Measurements from ENCODE around the gene CD47.

Gene CD47

GRCh38 chr3:108053067-108053466 is 37.8 kb downstream of the CD47 start:
- no peak for DNase-seq (ENCODE audit: low read depth in 3 of 3)

DNA sequence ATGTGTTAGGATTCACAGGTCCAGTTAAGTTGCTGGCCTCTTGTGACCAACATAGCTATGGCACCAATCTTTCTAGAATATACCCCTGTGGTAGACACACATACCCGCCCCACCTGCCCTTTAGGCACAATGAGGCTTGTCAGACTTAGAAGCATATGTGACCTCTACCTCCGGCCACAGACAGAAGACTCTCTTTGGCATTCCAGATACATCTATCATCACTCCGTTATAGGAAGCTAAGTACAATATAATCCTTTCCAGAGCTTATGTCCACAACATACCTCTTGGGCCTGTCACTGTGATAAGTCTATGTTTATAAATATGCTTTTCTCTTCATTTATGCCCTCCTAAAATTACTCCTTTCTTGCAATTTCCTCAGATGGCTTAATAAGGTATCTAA is 39.8 kb downstream of the CD47 start:
- DNase-seq (ENCODE audit: low read depth in 3 of 3): no peak

- no peak for DNase-seq (ENCODE audit: low read depth in 3 of 3)
Observed at GRCh38 chr3:108047987-108048386, 42.8 kb downstream of the CD47 start.

- DNase-seq (ENCODE audit: low read depth in 3 of 3): no peak
Observed at GRCh38 chr3:108046247-108046646, 44.6 kb downstream of the CD47 start.

DNA sequence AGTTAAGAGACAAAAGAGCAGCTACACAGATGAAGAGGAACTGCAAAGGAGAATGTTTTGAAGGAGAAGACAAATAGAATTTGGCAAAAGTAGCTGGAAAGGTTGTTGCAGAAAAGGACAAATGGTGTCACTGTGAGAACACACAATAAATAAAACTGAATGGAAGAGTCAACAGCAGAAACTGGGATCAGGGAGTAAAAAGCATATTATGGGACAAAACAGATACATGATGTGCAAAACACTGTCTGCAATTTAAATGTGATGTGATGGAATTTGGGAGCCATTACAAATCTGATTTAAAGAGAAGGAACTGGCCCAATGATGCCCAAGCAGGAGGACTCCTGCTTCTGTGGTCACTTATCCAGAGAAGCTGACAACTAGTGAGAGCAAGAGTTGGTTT is 46.1 kb downstream of the CD47 start:
- no peak for DNase-seq (ENCODE audit: low read depth in 3 of 3)

DNA sequence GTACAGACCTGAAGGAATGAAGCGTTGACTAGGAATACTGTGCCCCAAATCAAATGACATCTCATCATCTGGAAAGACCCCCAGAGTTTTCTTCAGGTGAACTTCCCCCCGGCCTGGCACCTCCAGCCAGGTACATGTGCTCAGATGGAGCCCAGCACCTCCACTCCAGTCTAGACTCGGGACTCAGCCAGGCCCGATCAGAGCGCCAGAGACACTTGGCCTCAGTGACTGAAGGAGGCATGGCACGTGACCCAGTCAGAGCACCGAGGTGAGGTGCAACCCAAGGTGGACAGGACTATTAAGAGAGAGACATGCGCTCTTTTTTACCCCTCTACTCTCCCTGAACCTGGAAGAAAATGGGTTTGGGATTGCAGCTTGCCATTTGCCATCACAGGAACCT is 48.5 kb downstream of the CD47 start:
- no peak for DNase-seq (ENCODE audit: low read depth in 3 of 3)

DNA sequence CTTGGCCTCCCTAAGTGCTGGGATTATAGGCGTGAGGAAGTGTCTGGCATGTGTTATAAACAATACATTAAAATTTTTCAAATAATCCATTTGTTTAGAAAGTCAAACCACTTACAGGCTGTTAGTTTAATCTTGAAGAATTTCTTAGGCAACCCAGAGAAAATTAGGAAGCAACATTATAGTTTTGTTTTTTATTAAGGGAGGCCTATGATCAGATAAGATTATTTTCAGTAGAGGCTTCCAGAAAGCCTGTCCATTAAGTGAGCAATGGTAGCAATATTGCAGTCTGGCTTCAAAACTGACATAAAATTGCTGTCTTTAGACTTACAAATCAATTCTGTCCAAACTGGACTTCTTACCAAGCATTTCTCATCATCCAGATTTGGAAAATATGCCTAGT is 49.6 kb downstream of the CD47 start:
- DNase-seq (ENCODE audit: low read depth in 3 of 3): no peak

- DNase-seq (ENCODE audit: low read depth in 3 of 3): no peak
Observed at GRCh38 chr3:108037770-108038169, 53.1 kb downstream of the CD47 start.

DNA sequence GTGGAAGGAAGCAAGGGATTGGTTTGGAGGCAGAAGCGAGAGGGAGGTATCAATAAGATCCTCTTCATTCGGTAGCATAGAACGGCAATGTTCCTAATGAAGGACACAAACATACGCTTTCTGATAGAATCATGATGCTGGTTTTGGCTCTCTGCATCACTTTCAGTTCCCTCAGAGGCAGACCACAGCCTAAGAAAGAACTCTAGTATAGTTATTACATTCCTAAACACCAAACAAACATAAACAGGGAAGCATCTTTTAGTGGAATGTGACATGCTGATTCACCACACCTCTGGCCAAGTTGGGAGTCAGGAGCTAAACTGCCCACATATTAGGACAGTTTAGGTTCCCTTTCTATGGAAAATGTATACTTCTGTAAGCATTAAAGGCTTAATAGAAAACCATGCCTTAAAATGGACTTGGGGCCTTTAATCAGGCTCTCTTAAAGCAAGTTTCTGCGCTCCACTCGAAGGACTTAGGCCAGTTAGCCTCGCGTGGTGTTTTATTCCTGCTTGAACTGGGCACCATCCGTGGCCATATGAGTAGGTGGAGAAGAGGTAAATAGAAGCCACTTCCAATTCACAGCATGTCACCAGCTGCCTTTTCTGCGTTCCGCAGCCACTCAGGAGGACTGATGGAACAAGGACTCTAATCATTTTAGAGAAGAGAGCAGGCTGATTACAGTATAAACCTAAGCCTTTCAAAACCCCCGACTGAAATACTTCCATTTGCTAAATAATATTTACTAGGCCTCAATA is 53.7 kb downstream of the CD47 start:
- DNase-seq (ENCODE audit: low read depth in 3 of 3): no peak

DNA sequence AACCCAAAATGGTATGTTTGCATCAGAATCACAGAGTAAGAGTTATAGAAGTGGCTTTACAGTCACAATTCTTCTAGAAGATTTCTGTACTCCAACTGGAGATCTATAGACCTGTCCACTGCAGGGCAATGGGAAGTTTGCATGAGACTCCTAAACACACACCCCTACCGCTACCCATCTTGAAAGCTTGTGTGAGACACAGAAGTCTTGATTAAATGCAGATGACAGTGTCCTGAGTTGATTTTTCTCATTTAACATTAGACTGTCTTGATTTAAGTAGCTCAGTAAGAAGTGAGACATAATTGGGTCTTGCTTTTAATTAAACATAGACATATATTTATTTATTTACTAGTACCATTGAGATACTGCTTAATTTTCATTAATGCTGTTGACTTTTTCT is 54.4 kb downstream of the CD47 start:
- no peak for DNase-seq (ENCODE audit: low read depth in 3 of 3)

- no peak for DNase-seq (ENCODE audit: low read depth in 3 of 3)
Observed at GRCh38 chr3:108035751-108036150, 55.1 kb downstream of the CD47 start.

DNA sequence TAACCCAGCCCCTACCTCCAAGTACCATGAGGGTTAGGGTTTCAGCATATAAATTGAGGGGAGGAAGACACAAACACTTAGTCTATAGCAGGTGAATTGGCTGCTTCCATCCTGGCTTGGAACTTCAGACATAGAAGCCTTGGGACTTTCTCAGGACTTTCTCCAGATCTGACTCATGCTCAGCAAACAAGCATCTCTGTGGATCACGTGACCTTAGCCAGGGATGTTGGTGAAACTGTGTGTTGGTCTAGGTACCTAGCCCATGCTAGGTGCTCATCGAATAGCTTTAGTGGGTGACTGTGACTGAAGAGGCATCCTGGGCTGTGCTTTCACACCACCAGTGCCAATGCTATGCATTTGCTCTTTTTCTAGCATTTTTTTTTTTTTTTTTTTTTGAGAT is 58.9 kb downstream of the CD47 start:
- no peak for DNase-seq (ENCODE audit: low read depth in 3 of 3)

DNA sequence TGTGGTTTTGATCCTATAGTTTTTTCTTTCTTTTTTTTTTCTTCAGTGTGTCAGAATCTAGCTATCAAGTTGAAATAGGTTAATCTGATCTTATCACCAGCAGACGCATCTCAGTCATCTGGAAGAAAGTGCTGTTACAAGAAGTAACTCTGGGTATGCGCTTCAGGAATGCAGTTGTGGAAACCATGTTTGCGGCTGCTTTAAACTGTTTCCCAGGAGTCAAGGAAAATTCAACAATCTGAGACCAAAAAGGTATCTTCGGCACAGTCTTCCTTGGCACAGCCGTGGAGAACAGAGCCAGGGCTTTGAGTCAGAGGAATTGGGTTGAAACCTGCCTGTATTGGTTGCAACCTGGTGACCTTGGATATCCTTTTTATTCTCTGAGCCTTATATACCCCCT is 59.9 kb downstream of the CD47 start:
- DNase-seq (ENCODE audit: low read depth in 3 of 3): no peak

DNA sequence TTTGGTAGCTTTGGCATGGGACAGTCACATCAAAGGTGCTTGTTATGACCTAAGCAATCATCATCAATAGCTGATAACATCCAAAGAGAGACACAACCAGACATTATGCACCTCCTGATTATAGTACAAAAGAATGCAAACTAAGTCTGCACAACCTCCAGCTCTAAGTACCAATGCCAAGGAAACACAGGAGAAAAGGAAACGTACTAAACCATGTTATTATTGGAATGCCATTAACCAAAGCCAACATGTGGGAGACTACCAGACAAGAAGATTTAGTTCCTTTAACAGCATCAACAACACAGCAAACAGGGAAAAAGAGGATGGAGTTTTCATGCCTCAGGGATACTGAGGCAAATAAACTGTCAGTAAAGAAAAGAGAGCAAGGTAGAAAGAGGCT is 61.4 kb downstream of the CD47 start:
- no peak for DNase-seq (ENCODE audit: low read depth in 3 of 3)

DNA sequence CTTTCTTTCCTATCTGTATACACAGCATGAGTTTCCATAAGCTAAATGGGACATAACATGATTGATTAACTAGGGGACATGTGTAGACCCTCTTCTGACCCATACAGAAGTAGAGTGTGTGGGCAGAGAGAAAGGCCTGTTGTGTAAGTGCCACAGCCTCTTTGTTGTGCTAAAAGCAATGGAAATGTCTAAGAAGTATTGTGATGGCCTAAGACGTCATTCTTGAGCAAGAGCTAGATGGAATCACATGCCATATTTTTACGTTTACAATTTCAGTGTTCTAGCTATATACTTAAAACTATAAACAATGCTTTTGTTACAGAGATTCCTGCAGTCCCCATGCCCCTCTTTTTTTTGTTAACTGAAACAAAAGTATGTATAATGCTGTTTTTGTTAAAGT is 61.9 kb downstream of the CD47 start:
- DNase-seq (ENCODE audit: low read depth in 3 of 3): no peak

GRCh38 chr3:108025177-108025576 is 65.7 kb downstream of the CD47 start:
- DNase-seq (ENCODE audit: low read depth in 3 of 3): no peak

DNA sequence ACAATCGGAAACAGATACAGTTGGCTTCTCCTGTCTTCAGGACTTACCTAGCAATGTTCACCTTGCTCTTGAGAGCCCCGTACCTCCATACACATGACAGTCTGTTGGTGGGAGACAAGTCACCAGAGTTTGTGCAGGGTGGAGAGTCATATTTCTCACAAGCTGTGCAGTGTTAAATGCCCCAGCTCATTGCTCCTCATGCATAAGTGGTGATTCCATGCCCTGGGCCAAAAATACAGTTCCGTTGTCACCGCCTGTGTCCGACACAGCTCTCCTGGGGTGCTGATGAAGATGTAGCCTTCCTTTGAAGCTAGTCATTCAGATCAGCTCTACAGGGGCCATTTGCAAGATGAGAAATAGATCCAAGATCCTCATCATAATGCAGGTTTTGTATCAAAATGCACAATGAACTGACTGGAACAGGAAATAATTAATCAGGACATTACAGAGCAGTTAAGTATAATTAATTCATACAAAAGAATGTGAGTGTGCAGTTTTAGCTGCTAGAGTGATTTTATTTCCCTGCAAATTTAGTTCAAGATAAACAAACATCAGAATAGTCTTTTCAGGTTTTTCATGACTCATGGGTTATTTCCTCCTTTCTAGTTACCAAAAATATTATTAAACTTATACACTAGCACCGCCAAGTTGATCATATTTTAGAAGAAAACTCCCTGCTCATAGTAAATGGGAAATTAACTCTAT is 66.5 kb downstream of the CD47 start:
- no peak for DNase-seq (ENCODE audit: low read depth in 3 of 3)

DNA sequence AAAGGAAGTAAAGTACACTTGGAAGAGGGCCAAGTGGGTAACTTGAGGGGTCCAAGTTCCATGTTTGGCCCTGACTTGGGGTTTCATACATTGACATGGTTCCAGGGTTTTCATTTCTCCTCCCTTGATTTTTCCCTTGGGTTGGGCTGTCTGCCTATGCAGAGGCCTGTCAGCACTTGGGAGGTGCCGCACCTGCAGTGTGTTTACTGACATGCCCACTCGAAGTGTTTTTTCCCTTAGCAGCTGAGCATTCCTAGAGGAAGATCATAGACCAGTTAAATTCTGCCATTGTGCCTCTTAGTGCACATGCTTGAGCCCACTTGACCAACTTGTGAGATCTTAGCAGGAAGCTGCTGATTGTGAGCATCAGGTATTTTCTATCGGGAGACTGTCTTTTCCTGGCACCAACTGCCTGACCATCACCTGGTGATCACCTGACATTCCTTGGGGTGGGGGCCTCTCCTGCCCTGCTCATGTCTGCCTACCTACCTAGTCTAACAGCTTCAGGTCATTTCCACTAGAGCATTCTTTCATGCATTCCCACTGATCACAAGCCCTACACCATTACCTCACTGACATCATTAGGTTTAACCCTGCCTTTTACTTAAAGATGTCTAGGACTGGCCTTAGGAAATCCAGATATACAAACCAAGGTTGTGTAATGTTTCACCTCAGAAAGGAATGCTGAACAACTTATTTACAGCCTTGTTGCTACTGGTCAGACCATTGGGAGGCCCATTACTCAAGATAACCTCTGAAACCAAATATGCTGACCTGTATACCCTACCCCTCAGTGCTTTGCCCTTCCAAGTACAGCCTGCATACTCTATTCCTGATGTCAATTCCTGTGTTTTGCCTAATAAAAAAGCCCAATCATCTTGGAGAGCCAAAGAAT is 68.3 kb downstream of the CD47 start:
- no peak for DNase-seq (ENCODE audit: low read depth in 3 of 3)

DNA sequence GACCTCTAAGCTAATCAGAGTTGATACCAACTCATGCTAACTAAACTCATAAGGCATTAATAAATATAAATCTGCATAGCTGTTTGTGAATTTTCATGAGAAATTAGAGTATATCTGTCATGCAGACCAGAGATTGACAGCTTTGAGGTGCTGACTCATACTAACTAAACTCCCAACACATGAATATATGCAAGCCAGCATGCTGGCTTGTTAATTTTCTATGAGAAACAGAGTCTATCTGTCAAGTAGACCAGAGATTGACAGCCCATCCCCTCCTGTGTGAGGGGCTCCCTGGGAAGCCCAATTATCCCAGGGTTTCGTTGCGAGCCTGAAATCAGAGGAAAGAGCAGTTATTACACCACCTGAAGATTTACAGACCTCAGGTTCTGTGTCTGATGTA is 69.3 kb downstream of the CD47 start:
- no peak for DNase-seq (ENCODE audit: low read depth in 3 of 3)

- DNase-seq (ENCODE audit: low read depth in 3 of 3): no peak
Observed at GRCh38 chr3:108021131-108021530, 69.7 kb downstream of the CD47 start.

- DNase-seq (ENCODE audit: low read depth in 3 of 3): no peak
Observed at GRCh38 chr3:108018552-108018951, 72.3 kb downstream of the CD47 start.

DNA sequence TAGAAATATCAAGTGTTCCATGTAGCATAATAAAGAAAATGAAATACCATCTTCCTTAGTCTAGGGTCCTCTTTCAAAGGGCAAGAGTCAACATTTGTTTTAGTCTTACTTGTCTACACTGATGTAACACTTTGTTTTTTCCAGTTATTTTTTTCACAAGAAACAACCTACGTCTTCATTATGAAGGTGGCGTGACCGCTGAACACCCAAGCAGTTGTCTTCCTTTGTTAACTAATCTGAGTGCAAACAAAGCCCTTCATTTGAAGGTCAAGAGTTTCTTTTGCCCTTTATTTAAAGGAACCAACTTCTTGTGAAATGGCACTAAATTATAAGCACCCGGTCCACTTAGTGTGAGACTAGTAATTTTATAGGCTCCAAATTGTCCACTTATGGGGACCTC is 73.2 kb downstream of the CD47 start:
- DNase-seq (ENCODE audit: low read depth in 3 of 3): no peak

DNA sequence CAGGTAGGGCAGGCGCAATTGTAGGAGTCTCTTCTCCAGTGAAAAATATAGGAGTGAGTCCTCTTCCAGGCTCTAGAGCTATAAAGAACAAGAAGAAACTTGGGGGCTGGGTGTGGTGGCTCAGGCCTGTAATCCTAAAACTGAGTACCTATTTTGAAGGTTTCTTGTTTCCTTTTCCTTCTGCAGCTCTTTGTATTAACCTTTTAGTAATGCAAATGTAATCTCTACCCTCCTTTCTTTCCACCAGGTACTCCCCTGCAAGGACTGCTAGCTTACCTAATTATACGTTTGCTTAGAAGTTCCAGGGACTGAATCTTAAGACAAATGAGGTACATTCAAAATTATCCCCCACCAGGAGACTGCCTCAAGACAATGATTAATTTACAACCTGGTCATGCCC is 75.9 kb downstream of the CD47 start:
- DNase-seq (ENCODE audit: low read depth in 3 of 3): no peak

All from stimulated activated CD4-positive, alpha-beta T cell treated with anti-CD3 and anti-CD28 coated beads, TNF-alpha, amount 100 ng/mL, for 24 hours (primary cell).